Measurements from ENCODE around the gene KIFC3. TPM values are rescaled to one million over a fixed set of nuclear protein-coding genes. Genes with fewer than 3 reads are reported as not detected.

The KIFC3 gene
- total and polyA plus RNA-seq, 2 of the 8 experiments (the other 6 are each of a cell fraction or from before 2014, with no cell fraction given), result 2.1 to 7.1 TPM

- TF ChIP-seq, protein P1, sequence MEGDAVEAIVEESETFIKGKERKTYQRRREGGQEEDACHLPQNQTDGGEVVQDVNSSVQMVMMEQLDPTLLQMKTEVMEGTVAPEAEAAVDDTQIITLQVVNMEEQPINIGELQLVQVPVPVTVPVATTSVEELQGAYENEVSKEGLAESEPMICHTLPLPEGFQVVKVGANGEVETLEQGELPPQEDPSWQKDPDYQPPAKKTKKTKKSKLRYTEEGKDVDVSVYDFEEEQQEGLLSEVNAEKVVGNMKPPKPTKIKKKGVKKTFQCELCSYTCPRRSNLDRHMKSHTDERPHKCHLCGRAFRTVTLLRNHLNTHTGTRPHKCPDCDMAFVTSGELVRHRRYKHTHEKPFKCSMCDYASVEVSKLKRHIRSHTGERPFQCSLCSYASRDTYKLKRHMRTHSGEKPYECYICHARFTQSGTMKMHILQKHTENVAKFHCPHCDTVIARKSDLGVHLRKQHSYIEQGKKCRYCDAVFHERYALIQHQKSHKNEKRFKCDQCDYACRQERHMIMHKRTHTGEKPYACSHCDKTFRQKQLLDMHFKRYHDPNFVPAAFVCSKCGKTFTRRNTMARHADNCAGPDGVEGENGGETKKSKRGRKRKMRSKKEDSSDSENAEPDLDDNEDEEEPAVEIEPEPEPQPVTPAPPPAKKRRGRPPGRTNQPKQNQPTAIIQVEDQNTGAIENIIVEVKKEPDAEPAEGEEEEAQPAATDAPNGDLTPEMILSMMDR (IDR thresholded peaks at IDR 0.05; ENCODE audit: control extremely low read depth in 1 of 3, insufficient read depth in 1 of 3, low read depth in 1 of 3, low read length in 3 of 3), result no peak
- TF ChIP-seq SRF (IDR thresholded peaks at IDR 0.05; ENCODE audit: low read depth, low read length), result no peak
- TF ChIP-seq YY1 (IDR thresholded peaks at IDR 0.05; ENCODE audit: low read depth, low read length), result no peak
- no peak for TF ChIP-seq SIRT6 (IDR thresholded peaks at IDR 0.05; ENCODE audit: low read length)
Observed at GRCh38 chr16:57714047-57714446, 88.2 kb downstream of the KIFC3 start (continued).
